ENCODE data around the gene ARHGAP26.

Gene ARHGAP26

DNA sequence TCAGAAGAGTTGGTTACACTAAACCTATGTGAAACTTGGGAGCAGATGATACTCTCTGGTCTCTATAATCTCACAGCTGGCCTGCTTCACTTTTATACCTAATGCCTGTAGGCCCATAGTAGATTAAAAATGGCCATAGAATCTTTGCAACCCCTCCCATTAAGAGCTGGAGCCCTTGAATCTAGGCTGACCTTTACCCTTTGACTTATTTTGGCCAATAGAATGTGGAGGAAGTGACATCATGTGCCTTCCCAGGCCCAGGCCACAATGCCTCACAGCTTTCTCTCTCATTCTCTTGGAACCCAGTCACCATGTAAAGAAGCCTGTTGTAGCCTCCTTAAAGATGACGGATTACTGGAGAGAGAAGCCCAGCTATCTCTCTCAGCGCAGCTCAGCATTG is 382.3 kb downstream of the ARHGAP26 start:
- no peak for DNase-seq (ENCODE audit: low read depth in 1 of 2, low spot score in 1 of 2)

- no peak for DNase-seq (ENCODE audit: low read depth in 1 of 2, low spot score in 1 of 2)
Observed at GRCh38 chr5:143153332-143154119, 383.3 kb downstream of the ARHGAP26 start.

GRCh38 chr5:143154510-143155370 is 384.6 kb downstream of the ARHGAP26 start:
- DNase-seq (ENCODE audit: low read depth in 1 of 2, low spot score in 1 of 2), result no peak

DNA sequence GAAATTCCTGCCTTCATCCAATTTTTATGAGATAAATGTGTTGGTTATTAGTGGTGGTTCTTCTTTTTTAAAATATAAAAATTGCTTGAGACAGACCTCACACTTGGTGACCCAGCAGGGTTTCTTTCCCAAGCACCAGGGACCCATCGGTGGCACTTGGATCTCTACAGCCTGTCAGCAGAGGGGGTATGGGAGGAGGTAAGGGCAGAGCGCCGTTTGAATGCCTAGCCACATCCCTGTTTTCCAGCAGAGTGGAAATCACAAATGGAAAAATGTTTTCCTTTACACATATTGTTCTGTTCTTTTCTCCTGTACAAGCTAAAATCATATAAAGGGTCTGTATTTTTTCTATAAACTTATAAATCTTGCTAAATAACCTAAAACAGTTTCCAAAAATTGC is 385.3 kb downstream of the ARHGAP26 start:
- DNase-seq (ENCODE audit: low read depth in 1 of 2, low spot score in 1 of 2), result no peak

DNA sequence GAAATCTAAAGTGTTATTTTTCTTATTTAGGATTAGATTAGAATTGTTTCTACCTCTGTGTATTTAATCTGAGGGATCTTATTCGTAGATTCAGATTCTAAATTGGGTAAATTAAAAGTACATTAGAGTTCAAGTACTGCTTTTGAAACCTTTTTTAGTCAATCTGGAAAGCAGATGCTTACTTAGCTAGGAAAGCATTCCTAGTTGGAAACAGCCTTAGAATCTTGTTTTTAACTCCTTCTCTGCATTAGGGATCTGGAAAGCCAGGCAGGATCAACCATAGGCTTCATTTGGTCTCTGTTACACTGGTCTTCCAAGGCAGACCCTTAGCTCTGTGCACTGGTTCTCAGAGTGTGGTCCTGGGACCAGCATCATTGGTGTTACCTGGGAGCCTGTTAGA is 385.9 kb downstream of the ARHGAP26 start:
- DNase-seq (ENCODE audit: low read depth in 1 of 2, low spot score in 1 of 2), result no peak

- DNase-seq (ENCODE audit: low read depth in 1 of 2, low spot score in 1 of 2), result no peak
Observed at GRCh38 chr5:143156572-143156971, 386.4 kb downstream of the ARHGAP26 start.

- DNase-seq (ENCODE audit: low read depth in 1 of 2, low spot score in 1 of 2), result no peak
Observed at GRCh38 chr5:143159031-143159430, 388.9 kb downstream of the ARHGAP26 start.

- no peak for DNase-seq (ENCODE audit: low read depth in 1 of 2, low spot score in 1 of 2)
Observed at GRCh38 chr5:143161885-143162540, 391.8 kb downstream of the ARHGAP26 start.

- no peak for DNase-seq (ENCODE audit: low read depth in 1 of 2, low spot score in 1 of 2)
Observed at GRCh38 chr5:143162810-143163209, 392.6 kb downstream of the ARHGAP26 start.

GRCh38 chr5:143164557-143164956 is 394.4 kb downstream of the ARHGAP26 start:
- DNase-seq (ENCODE audit: low read depth in 1 of 2, low spot score in 1 of 2), result no peak

- no peak for DNase-seq (ENCODE audit: low read depth in 1 of 2, low spot score in 1 of 2)
Observed at GRCh38 chr5:143165049-143165880, 395.1 kb downstream of the ARHGAP26 start.

DNA sequence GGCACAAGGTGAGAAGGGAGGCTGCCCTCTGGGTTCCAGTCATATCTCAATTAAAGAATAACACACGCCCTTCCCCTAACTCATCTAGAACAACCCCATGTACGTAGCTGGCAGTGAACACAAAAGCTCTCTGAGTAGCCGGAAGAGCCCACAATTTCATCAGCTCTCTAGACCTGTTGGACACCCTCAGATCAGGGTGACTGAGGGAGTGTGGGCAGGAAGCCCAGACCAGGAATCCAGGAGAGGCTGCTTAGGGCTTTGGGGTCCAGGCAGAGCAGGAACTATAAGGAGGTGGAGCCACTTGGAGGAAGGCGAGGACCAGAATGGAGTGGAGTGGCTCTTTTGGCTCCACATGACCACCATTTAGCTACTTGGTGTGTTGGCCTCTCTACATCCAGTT is 395.9 kb downstream of the ARHGAP26 start:
- no peak for DNase-seq (ENCODE audit: low read depth in 1 of 2, low spot score in 1 of 2)

GRCh38 chr5:143166661-143167420 is 396.7 kb downstream of the ARHGAP26 start:
- no peak for DNase-seq (ENCODE audit: low read depth in 1 of 2, low spot score in 1 of 2)

GRCh38 chr5:143168171-143168741 is 398.1 kb downstream of the ARHGAP26 start:
- no peak for DNase-seq (ENCODE audit: low read depth in 1 of 2, low spot score in 1 of 2)

- DNase-seq (ENCODE audit: low read depth in 1 of 2, low spot score in 1 of 2), result no peak
Observed at GRCh38 chr5:143168921-143169810, 399.0 kb downstream of the ARHGAP26 start.

- DNase-seq (ENCODE audit: low read depth in 1 of 2, low spot score in 1 of 2), result no peak
Observed at GRCh38 chr5:143170104-143170503, 399.9 kb downstream of the ARHGAP26 start.

- no peak for DNase-seq (ENCODE audit: low read depth in 1 of 2, low spot score in 1 of 2)
Observed at GRCh38 chr5:143170977-143171376, 400.8 kb downstream of the ARHGAP26 start.

GRCh38 chr5:143172739-143173138 is 402.6 kb downstream of the ARHGAP26 start:
- DNase-seq (ENCODE audit: low read depth in 1 of 2, low spot score in 1 of 2), result no peak
